Liver (tissue), 9 donors: ENCODE results near the gene THRB. TPM values are rescaled to one million over a fixed set of nuclear protein-coding genes. Genes with fewer than 3 reads are reported as not detected.

ENCODE experiments used
- DNase-seq: peaks from one replicate; pipeline ENCODE4 v3.0.0-alpha.2; 2017; ENCODE audit warnings: low spot score
- H3K27ac ChIP-seq, 2 donors: one replicate each; pipeline ENCODE4 v1.7.0; 2013; ENCODE audit warnings: inconsistent platforms in 2 of 2, low read length in 2 of 2, control low read depth in 1 of 2, low read depth in 1 of 2, mild to moderate bottlenecking in 1 of 2
- H3K27me3 ChIP-seq, 4 donors: one replicate each; pipeline versions ENCODE4 v1.6.1 to v1.7.0; 2013; ENCODE audit warnings: low read length in 3 of 4, inconsistent platforms in 1 of 4, mild to moderate bottlenecking in 1 of 4, moderate library complexity in 1 of 4; ENCODE audit not compliant: control insufficient read depth in 4 of 4, insufficient read depth in 4 of 4
- H3K36me3 ChIP-seq, 4 donors: one replicate each; pipeline versions ENCODE4 v1.6.1 to v1.7.0; 2013; ENCODE audit warnings: low read length in 3 of 4, mild to moderate bottlenecking in 3 of 4, low read depth in 1 of 4, moderate library complexity in 1 of 4; ENCODE audit not compliant: control insufficient read depth in 4 of 4, insufficient read depth in 3 of 4
- H3K4me1 ChIP-seq, 4 donors: one replicate each; pipeline versions ENCODE4 v1.6.1 to v1.7.0; 2013; ENCODE audit warnings: low read length in 3 of 4, mild to moderate bottlenecking in 3 of 4, moderate library complexity in 1 of 4; ENCODE audit not compliant: control insufficient read depth in 4 of 4, insufficient read depth in 4 of 4
- H3K4me3 ChIP-seq, 3 donors: one replicate each; pipeline versions ENCODE4 v1.6.1 to v1.7.0; 2013; ENCODE audit warnings: low read length in 3 of 3, control low read depth in 1 of 3, low read depth in 1 of 3, mild to moderate bottlenecking in 1 of 3
- H3K9ac ChIP-seq, 2 donors: one replicate each; pipeline ENCODE4 v1.7.0; 2013; ENCODE audit warnings: low read length in 2 of 2, mild to moderate bottlenecking in 2 of 2, moderate library complexity in 2 of 2, control low read depth in 1 of 2, low read depth in 1 of 2
- H3K9me3 ChIP-seq, 4 donors: one replicate each; pipeline versions ENCODE4 v1.6.1 to v1.7.0; 2013; ENCODE audit warnings: low read length in 3 of 4; ENCODE audit not compliant: control insufficient read depth in 4 of 4
- ATF3 ChIP-seq: IDR thresholded peaks from 2 replicates; pipeline ENCODE4 v1.6.1; 2016; ENCODE audit warnings: antibody characterized with exemption
- CTCF ChIP-seq: fragments of 150-350 bp; IDR thresholded peaks from 2 replicates; pipeline ENCODE4 v1.5.1; 2017; ENCODE audit warnings: improper control_type of control experiment, low read depth, low read length; ENCODE audit not compliant: missing input control
- FOXA1 ChIP-seq: IDR thresholded peaks from 2 replicates; pipeline ENCODE4 v1.6.1; 2016; ENCODE audit warnings: antibody characterized with exemption
- FOXA2 ChIP-seq: IDR thresholded peaks from 2 replicates; pipeline ENCODE4 v1.6.1; 2016; ENCODE audit warnings: antibody characterized with exemption
- GABPA ChIP-seq, 2 donors: IDR thresholded peaks in 1 of 2; conservative IDR thresholded peaks in 1 of 2; 2 replicates each; pipeline ENCODE4 v1.6.1; 2016; ENCODE audit warnings: antibody characterized with exemption in 2 of 2, mild to moderate bottlenecking in 1 of 2, moderate library complexity in 1 of 2
- HNF4A ChIP-seq, 2 donors: conservative IDR thresholded peaks; 2 replicates each; pipeline ENCODE4 v1.6.1; 2016; ENCODE audit warnings: antibody characterized with exemption in 2 of 2, mild to moderate bottlenecking in 2 of 2
- JUND ChIP-seq, 2 donors: IDR thresholded peaks; 2 replicates each; pipeline ENCODE4 v1.6.1; 2016; ENCODE audit warnings: antibody characterized with exemption in 2 of 2
- NR2F2 ChIP-seq: IDR thresholded peaks from 2 replicates; pipeline ENCODE4 v1.6.1; 2016; ENCODE audit warnings: antibody characterized with exemption
- RAD21 ChIP-seq, 2 donors: IDR thresholded peaks; 2 replicates each; pipeline ENCODE4 v1.6.1; 2016; ENCODE audit warnings: antibody characterized with exemption in 2 of 2, mild to moderate bottlenecking in 2 of 2
- REST ChIP-seq: IDR thresholded peaks from 2 replicates; pipeline ENCODE4 v1.6.1; 2016; ENCODE audit warnings: antibody characterized with exemption, mild to moderate bottlenecking
- RXRA ChIP-seq, 2 donors: IDR thresholded peaks; 2 replicates each; pipeline ENCODE4 v1.6.1; 2017 to 2018; ENCODE audit warnings: antibody characterized with exemption in 2 of 2, mild to moderate bottlenecking in 1 of 2
- SP1 ChIP-seq: IDR thresholded peaks from 2 replicates; pipeline ENCODE4 v1.6.1; 2018; ENCODE audit warnings: antibody characterized with exemption, mild to moderate bottlenecking
- WGBS: extraction: QIAGEN DNeasy Blood & Tissue Kit; methylation state at CpG from one replicate; pipeline ENCODE4 v1.1.7; 2013; 5-methylcytosine and 5-hydroxymethylcytosine counted together
- polyA plus RNA-seq, 2 donors: library from polyadenylated mRNA; stranded (reverse) in 1 of 2; unstranded in 1 of 2; fragments of 200-250 nt in 1 of 2; fragments of >200 nt in 1 of 2; fragmentation: Nextera tagmentation in 1 of 2; extraction: Ambion mirVana in 1 of 2; gene quantifications; one replicate each; pipeline versions ENCODE4 v1.2.1 to v1.2.3, GENCODE V29; 2013 to 2015
- total RNA-seq, 2 donors: library from RNA; depleted of rRNA; stranded (reverse); fragments of >200 nt; gene quantifications; one replicate each; pipeline ENCODE4 v1.2.3, GENCODE V29; 2014
- donor health status: healthy.
- donor health status: healthy.
- donor health status: healthy.
- donor health status: healthy.
- donor health status: healthy.

Gene THRB
- total and polyA plus RNA-seq, 4 donors = 5.9 to 23.9 (median 9.3) TPM

- peak; percentile 43 for TF ChIP-seq REST
- peak in 1 of 2 donors; percentile 27 for TF ChIP-seq GABPA (IDR thresholded peaks at IDR 0.05 in 1 of 2, conservative IDR thresholded peaks at IDR 0.05 in 1 of 2)
- no peak for TF ChIP-seq CTCF
- peak; percentile 19 for TF ChIP-seq NR2F2
- peak; percentile 38 to 39 for TF ChIP-seq RAD21 (IDR thresholded peaks at IDR 0.05)
- peak; percentile 47 for TF ChIP-seq FOXA2
- TF ChIP-seq SP1 = peak; percentile 80
- peak; percentile 69 to 79 for TF ChIP-seq JUND (IDR thresholded peaks at IDR 0.05)
- no peak for TF ChIP-seq ATF3
- no peak for TF ChIP-seq FOXA1
- peak; percentile 20 to 65 for TF ChIP-seq RXRA (IDR thresholded peaks at IDR 0.05)
Observed at GRCh38 chr3:24167429-24167828, 327.2 kb downstream of the THRB start (continued).

DNA sequence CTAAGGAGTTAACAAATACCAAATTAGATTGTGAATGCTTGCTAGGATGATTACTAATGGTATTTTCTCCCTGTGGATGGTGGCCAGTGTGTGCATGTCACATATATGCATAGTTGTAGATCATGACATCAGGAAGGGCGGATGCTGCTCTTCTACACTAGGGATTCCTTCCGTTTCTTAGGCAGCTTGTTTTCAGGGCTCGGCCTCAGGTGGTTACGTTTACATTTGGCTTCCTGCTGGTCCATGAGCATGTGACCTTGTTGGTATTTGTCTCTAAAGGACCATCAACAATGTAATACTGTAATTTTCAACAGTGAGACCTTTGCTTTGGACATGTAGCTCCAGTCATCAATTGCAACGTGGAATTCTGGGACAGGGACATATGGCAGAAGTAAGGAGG lies 328.1 kb downstream of the THRB start:
- no peak for DNase-seq
- H3K9ac ChIP-seq = no peak overlapping the region
- H3K27me3 ChIP-seq = no peaks in the 10 kb centered on the region
- TF ChIP-seq HNF4A (conservative IDR thresholded peaks at IDR 0.05) (no peak), FOXA2 (no peak)
- peaks cover 0 to 28% (median 6%) of the 10 kb centered on the region in 4 donors for H3K4me1 ChIP-seq
- 91% methylated on average over 5 of the region's 5 CpGs for WGBS
- H3K27ac ChIP-seq = peak overlapping the region; percentile 77 to 78
- H3K9me3 ChIP-seq = no peaks in the 10 kb centered on the region
- H3K4me3 ChIP-seq = no peak overlapping the region
- H3K36me3 ChIP-seq = peaks cover 0 to 3% (median 0%) of the 10 kb centered on the region in 4 donors

DNA sequence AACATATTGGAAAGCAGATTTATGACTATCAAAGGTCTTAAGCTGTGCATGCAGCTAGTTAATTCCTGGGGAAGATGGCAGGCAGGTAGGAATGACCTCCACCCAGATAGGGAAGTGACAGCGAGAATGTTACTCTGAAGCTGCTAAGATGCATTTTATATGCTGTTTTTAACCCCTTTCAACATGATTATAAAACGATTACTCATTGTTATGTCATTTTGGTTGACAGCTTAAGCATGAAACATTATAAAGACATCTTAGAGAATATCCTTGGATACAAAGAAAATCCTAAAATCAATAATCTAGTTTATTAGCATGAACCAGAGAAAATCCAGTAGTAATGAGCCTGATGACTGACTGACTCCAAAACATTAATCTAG lies 329.1 kb downstream of the THRB start:
- Histone ChIP-seq H3K36me3 (peaks cover 0 to 3% (median 0%) of the 10 kb centered on the region in 4 donors), H3K27me3 (no peaks in the 10 kb centered on the region), H3K27ac (no peak overlapping the region), H3K4me1 (peaks cover 0 to 28% (median 6%) of the 10 kb centered on the region in 4 donors), H3K9ac (no peak overlapping the region), H3K9me3 (no peaks in the 10 kb centered on the region), H3K4me3 (no peak overlapping the region)
- 87% methylated on average over 2 of the region's 2 CpGs for WGBS
- no peak for TF ChIP-seq REST
- no peak for DNase-seq
